ENCODE data around the gene CCR3. TPM values are rescaled to one million over a fixed set of nuclear protein-coding genes. Genes with fewer than 3 reads are reported as not detected.

The CCR3 gene
- total and polyA plus RNA-seq, 9 of the 15 experiments (the other 6 are each of a cell fraction or from before 2014, with no cell fraction given): not detected

DNA sequence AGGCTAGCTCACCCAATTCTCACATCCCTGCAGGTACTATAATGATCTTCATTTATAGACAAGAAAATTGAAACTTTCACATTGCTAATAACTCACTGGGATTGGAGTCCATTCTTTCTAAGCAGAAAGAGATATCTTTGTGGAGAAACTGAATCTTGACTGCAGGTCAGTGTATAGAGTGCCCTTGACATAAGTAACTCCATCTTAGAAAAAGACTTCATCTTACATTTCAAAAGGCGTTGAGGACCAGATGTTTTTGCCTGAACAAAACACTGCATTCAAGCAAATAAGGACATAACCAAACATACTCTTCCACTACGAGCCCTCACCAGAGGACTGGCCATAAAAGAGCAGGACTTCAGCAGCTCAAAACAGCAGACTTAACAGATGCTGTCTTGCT lies 6.8 kb upstream of the CCR3 start (continued):
- TF ChIP-seq, protein P1, sequence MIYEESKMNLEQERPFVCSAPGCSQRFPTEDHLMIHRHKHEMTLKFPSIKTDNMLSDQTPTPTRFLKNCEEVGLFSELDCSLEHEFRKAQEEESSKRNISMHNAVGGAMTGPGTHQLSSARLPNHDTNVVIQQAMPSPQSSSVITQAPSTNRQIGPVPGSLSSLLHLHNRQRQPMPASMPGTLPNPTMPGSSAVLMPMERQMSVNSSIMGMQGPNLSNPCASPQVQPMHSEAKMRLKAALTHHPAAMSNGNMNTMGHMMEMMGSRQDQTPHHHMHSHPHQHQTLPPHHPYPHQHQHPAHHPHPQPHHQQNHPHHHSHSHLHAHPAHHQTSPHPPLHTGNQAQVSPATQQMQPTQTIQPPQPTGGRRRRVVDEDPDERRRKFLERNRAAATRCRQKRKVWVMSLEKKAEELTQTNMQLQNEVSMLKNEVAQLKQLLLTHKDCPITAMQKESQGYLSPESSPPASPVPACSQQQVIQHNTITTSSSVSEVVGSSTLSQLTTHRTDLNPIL (CRISPR knock-in tag; IDR thresholded peaks at IDR 0.05): 0 out of 2 replicates have a peak, but pooled peaks have one; percentile 35
- peak; percentile 87; the same call in 1 of the 2 replicates for TF ChIP-seq KLF6 (CRISPR knock-in tag; IDR thresholded peaks at IDR 0.05; ENCODE audit: borderline replicate concordance)
- TF ChIP-seq SREBF1 (IDR thresholded peaks at IDR 0.05; ENCODE audit: borderline replicate concordance, low read depth, low read length): no peak
- TF ChIP-seq ZNF57 (CRISPR knock-in tag; IDR thresholded peaks at IDR 0.05): 0 out of 2 replicates have a peak, but pooled peaks have one; percentile 53
- no peak for TF ChIP-seq ZNF41 (CRISPR knock-in tag; conservative IDR thresholded peaks at IDR 0.05)
- TF ChIP-seq ZBTB17 (CRISPR knock-in tag; IDR thresholded peaks at IDR 0.05): peak; percentile 92
- peak; percentile 49; the same call in 1 of the 2 replicates for TF ChIP-seq GTF2A2 (tag; IDR thresholded peaks at IDR 0.05)
- TF ChIP-seq, protein P2, sequence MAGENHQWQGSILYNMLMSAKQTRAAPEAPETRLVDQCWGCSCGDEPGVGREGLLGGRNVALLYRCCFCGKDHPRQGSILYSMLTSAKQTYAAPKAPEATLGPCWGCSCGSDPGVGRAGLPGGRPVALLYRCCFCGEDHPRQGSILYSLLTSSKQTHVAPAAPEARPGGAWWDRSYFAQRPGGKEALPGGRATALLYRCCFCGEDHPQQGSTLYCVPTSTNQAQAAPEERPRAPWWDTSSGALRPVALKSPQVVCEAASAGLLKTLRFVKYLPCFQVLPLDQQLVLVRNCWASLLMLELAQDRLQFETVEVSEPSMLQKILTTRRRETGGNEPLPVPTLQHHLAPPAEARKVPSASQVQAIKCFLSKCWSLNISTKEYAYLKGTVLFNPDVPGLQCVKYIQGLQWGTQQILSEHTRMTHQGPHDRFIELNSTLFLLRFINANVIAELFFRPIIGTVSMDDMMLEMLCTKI (IDR thresholded peaks at IDR 0.05; ENCODE audit: partially characterized antibody): no peak
- peak; percentile 90 for TF ChIP-seq ERF (CRISPR knock-in tag; IDR thresholded peaks at IDR 0.05)
- TF ChIP-seq, protein P3, sequence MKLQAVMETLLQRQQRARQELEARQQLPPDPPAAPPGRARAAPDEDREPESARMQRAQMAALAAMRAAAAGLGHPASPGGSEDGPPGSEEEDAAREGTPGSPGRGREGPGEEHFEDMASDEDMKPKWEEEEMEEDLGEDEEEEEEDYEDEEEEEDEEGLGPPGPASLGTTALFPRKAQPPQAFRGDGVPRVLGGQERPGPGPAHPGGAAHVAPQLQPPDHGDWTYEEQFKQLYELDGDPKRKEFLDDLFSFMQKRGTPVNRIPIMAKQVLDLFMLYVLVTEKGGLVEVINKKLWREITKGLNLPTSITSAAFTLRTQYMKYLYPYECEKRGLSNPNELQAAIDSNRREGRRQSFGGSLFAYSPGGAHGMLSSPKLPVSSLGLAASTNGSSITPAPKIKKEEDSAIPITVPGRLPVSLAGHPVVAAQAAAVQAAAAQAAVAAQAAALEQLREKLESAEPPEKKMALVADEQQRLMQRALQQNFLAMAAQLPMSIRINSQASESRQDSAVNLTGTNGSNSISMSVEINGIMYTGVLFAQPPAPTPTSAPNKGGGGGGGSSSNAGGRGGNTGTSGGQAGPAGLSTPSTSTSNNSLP (IDR thresholded peaks at IDR 0.05; ENCODE audit: borderline replicate concordance, low read depth, low read length): no peak
- TF ChIP-seq, protein P4, sequence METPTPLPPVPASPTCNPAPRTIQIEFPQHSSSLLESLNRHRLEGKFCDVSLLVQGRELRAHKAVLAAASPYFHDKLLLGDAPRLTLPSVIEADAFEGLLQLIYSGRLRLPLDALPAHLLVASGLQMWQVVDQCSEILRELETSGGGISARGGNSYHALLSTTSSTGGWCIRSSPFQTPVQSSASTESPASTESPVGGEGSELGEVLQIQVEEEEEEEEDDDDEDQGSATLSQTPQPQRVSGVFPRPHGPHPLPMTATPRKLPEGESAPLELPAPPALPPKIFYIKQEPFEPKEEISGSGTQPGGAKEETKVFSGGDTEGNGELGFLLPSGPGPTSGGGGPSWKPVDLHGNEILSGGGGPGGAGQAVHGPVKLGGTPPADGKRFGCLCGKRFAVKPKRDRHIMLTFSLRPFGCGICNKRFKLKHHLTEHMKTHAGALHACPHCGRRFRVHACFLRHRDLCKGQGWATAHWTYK (CRISPR knock-in tag; IDR thresholded peaks at IDR 0.05): peak; percentile 91
- TF ChIP-seq, protein P5, sequence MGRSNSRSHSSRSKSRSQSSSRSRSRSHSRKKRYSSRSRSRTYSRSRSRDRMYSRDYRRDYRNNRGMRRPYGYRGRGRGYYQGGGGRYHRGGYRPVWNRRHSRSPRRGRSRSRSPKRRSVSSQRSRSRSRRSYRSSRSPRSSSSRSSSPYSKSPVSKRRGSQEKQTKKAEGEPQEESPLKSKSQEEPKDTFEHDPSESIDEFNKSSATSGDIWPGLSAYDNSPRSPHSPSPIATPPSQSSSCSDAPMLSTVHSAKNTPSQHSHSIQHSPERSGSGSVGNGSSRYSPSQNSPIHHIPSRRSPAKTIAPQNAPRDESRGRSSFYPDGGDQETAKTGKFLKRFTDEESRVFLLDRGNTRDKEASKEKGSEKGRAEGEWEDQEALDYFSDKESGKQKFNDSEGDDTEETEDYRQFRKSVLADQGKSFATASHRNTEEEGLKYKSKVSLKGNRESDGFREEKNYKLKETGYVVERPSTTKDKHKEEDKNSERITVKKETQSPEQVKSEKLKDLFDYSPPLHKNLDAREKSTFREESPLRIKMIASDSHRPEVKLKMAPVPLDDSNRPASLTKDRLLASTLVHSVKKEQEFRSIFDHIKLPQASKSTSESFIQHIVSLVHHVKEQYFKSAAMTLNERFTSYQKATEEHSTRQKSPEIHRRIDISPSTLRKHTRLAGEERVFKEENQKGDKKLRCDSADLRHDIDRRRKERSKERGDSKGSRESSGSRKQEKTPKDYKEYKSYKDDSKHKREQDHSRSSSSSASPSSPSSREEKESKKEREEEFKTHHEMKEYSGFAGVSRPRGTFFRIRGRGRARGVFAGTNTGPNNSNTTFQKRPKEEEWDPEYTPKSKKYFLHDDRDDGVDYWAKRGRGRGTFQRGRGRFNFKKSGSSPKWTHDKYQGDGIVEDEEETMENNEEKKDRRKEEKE (IDR thresholded peaks at IDR 0.05; ENCODE audit: borderline replicate concordance in 1 of 2, control insufficient read depth in 1 of 2, low read depth in 2 of 2, low read length in 1 of 2): no peak
- TF ChIP-seq SMARCC2 (IDR thresholded peaks at IDR 0.05; ENCODE audit: low read depth): no peak
- TF ChIP-seq ZNF589 (CRISPR knock-in tag; IDR thresholded peaks at IDR 0.05; ENCODE audit: low read depth): peak; percentile 36; the same call in 1 of the 2 replicates
- peak; percentile 84; the same call in 1 of the 2 replicates for TF ChIP-seq ZKSCAN8 (CRISPR knock-in tag; IDR thresholded peaks at IDR 0.05)
- TF ChIP-seq ZNF586 (CRISPR knock-in tag; conservative IDR thresholded peaks at IDR 0.05): 0 out of 2 replicates have a peak, but pooled peaks have one; percentile 12
- TF ChIP-seq ZNF239 (CRISPR knock-in tag; IDR thresholded peaks at IDR 0.05): peak; percentile 52
- TF ChIP-seq ZFP1 (CRISPR knock-in tag; IDR thresholded peaks at IDR 0.05): 0 out of 2 replicates have a peak, but pooled peaks have one; percentile 25

Measured in K562 (cell line).